SK-N-SH treated with all-trans-retinoic acid at 6 μM for 48 hours (cell line): ENCODE measurements around the gene TMEM45B.

ENCODE experiments used
- TSHZ2 ChIP-seq: fragments of 250-450 bp; sonication (Bioruptor Pico); IDR thresholded peaks from 2 replicates; pipeline ENCODE4 v1.5.0; 2020; ENCODE audit warnings: mild to moderate bottlenecking, moderate library complexity
- ZFP30 ChIP-seq: fragments of 450-650 bp; formaldehyde crosslinking; IDR thresholded peaks from 2 replicates; pipeline ENCODE4 v1.5.0; 2022; ENCODE audit warnings: mild to moderate bottlenecking, moderate library complexity

- TF ChIP-seq TSHZ2 (no peak), ZFP30 (CRISPR knock-in tag) (no peak)
Observed at GRCh38 chr11:129828301-129828836, 12.7 kb downstream of the TMEM45B start.
